Measurements from ENCODE around the gene CHCHD10.

CHCHD10 gene

DNA sequence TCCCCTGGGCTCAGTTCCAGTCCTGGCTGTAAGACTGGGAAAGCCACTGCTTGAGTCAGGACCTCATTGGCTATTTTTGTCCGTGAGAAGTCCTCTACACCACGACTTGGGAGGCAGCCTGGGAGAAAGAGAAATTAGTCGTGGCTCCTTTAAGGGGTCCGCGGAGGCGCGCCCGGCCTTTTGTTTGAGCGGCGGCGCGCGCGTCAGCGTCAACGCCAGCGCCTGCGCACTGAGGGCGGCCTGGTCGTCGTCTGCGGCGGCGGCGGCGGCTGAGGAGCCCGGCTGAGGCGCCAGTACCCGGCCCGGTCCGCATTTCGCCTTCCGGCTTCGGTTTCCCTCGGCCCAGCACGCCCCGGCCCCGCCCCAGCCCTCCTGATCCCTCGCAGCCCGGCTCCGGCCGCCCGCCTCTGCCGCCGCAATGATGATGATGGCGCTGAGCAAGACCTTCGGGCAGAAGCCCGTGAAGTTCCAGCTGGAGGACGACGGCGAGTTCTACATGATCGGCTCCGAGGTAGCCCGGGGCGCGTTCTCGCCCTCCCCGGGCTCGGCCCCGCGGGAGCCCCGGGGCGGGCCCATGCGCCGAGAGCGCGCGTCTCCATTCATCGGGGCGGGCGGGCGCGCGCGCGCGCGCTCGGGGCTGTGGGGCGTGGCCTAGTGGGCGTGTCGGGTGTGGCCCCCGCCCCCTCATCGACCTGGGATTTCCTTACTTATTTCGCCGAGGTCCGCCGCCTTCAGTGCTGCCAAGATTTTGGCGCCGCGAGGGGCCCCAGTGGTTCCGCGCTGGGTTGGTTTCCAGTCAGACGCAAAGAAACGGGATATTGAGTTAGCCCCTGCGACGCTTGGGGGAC lies 19.2 kb upstream of the CHCHD10 start, which contains the start of gene SMARCB1:
Gene SMARCB1 (plus strand): TSS at position 215 of the 848 bp plus-strand sequence. CDS start 204 bp downstream, at position 419.
- peak; percentile 89 to 90 for DNase-seq

DNA sequence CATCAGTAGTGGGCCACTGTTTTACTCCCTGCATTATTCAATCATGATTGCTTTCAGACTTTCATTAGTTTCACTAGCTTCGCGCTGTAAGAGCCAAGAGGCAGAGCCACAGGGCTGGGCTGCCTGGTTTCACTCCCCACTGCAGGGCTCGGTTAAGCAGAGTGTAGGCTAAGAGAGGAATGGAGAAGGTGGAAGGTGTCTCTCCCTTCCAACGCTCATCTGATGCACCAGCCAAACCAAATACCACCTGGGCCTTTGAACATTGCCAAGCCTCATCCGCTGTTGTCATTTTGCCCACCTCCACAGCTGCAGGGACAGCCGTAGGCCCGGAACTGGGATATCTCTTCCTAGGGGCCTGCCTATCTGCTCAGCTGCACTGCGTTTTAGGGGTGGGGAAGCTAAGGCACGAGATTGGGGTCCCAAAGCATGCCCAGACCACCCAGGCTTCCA lies 18.5 kb upstream of the CHCHD10 start:
- no peak for DNase-seq

- DNase-seq: no peak
Measured at GRCh38 chr22:23784215-23784732, 16.5 kb upstream of the CHCHD10 start.

DNA sequence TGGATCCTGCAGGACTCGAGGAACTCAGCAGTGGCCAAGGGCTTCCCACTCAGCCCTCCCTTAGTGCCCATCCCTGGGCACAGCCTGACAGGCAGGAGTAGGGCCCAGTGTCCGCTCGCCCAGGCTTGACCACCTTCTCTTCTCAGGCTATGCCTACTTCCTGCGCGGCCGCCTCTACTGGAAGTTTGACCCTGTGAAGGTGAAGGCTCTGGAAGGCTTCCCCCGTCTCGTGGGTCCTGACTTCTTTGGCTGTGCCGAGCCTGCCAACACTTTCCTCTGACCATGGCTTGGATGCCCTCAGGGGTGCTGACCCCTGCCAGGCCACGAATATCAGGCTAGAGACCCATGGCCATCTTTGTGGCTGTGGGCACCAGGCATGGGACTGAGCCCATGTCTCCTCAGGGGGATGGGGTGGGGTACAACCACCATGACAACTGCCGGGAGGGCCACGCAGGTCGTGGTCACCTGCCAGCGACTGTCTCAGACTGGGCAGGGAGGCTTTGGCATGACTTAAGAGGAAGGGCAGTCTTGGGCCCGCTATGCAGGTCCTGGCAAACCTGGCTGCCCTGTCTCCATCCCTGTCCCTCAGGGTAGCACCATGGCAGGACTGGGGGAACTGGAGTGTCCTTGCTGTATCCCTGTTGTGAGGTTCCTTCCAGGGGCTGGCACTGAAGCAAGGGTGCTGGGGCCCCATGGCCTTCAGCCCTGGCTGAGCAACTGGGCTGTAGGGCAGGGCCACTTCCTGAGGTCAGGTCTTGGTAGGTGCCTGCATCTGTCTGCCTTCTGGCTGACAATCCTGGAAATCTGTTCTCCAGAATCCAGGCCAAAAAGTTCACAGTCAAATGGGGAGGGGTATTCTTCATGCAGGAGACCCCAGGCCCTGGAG lies 15.7 kb upstream of the CHCHD10 start:
- DNase-seq: no peak

DNA sequence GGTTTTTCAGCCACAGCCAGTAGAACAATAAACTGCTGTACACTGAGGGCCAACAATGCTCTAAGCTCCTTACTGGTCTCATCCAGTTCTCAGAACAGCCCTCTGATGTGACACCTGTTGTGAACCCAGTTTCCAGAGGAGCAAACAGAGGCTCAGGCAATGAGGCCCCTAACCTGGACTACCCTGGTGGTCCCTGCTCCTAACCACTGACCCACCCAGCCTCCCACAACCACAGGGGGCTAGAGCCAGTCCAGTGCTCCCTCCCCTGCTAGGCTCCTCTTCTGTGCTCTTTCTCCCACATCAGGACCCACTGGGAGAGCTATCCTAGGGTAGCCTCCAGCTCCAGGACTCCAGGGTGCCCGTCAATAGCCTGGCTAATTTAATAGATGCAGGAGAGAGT lies 14.9 kb upstream of the CHCHD10 start:
- no peak for DNase-seq

GRCh38 chr22:23782252-23782651 lies 14.5 kb upstream of the CHCHD10 start:
- DNase-seq: no peak

DNA sequence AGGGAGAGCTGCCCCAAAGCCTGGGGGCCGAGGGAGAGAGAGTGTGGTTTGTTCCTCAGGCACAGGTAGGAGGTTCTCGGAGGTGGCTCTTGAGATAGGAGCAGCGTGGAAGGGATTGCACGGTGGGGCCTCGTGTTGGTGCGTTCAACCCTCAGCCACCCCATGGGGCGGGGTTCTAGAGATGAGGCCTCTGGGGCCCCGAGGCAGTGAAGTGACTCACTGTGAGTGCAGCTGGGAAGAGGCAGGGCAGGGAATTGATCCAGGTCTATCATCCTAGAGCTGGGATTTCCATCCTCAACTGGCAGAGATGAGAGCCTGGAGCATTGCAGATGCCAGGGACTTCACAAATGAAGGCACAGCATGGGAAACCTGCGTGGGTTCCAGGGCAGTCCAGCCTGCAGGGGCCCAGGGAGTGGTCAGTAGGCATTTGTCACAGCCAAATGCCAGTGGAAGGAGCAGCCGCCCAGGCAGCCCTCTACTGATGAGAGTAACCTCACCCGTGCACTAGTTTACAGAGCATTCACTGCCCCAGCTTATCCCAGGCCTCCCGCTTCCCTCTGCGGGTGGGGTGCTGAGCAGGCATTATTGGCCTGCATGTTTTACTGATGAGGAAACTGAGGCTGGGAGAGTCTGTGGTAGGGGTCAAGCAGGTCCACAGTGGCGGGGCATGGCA lies 13.9 kb upstream of the CHCHD10 start:
- no peak for DNase-seq

- DNase-seq: no peak
Measured at GRCh38 chr22:23781065-23781464, 13.3 kb upstream of the CHCHD10 start.

GRCh38 chr22:23780146-23780748 lies 12.5 kb upstream of the CHCHD10 start:
- no peak for DNase-seq

DNA sequence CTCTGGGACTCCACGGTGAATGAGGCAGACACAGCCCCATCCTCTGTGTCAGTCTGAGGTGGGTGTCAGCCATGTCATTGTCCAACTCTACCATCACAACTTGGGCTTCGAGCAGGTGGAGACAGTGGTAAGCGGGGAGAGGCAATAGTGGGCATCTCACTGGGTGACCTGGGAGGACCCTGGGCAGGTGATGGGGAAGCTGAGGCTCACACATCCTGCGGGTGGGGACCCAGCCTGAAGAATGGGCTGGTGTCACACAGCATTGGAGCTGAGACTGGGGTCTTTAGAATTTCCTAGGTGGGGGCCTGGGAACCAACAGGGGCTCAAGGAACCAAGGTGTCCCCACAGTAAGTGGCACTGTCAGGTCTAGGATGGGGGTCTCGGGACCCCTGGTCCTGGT lies 12.0 kb upstream of the CHCHD10 start:
- no peak for DNase-seq

DNA sequence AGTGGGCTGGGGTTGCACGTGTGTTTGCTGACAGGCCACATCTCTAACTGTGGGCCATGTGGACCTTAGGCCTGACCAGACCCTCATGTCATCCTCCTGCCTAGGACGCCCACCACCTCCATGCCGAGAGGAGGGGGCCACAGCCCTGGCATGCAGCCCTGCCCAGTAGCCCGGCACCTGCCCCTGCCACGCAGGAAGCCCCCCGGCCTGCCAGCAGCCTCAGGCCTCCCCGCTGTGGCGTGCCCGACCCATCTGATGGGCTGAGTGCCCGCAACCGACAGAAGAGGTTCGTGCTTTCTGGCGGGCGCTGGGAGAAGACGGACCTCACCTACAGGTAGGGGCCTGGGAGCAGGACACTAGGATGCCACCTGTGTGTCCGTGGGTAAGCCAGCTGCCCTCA lies 11.3 kb upstream of the CHCHD10 start:
- DNase-seq: no peak

- no peak for DNase-seq
Measured at GRCh38 chr22:23778577-23778900, 10.8 kb upstream of the CHCHD10 start.

- DNase-seq: no peak
Measured at GRCh38 chr22:23777776-23778576, 10.2 kb upstream of the CHCHD10 start.

- no peak for DNase-seq
Measured at GRCh38 chr22:23775779-23776375, 8.1 kb upstream of the CHCHD10 start.

DNA sequence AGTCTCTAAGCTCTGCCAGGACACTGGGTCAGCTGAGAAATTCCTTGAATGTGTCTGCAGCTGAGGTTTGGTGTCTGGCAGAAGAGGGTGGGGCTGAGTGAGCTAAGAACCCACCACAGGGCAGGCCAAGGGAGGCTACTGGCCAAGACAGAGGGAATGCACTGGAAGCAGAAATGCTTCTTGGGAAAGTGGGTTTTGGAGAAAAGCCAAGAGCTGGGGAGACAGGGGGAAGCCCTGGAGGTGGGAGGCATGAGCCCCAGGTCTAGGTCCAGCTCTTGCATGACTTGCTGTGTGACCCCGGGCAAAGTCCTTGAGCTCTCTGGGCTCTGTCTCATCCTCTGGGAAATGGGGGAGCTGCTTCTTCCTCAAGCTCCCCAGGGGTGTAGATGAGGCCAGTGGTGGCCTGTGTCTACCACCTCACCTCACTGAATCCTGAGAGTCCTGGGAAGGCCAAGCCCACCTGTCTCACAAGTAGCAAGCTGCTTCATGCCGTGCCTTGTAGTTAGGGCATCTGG lies 7.2 kb upstream of the CHCHD10 start:
- DNase-seq: no peak

DNA sequence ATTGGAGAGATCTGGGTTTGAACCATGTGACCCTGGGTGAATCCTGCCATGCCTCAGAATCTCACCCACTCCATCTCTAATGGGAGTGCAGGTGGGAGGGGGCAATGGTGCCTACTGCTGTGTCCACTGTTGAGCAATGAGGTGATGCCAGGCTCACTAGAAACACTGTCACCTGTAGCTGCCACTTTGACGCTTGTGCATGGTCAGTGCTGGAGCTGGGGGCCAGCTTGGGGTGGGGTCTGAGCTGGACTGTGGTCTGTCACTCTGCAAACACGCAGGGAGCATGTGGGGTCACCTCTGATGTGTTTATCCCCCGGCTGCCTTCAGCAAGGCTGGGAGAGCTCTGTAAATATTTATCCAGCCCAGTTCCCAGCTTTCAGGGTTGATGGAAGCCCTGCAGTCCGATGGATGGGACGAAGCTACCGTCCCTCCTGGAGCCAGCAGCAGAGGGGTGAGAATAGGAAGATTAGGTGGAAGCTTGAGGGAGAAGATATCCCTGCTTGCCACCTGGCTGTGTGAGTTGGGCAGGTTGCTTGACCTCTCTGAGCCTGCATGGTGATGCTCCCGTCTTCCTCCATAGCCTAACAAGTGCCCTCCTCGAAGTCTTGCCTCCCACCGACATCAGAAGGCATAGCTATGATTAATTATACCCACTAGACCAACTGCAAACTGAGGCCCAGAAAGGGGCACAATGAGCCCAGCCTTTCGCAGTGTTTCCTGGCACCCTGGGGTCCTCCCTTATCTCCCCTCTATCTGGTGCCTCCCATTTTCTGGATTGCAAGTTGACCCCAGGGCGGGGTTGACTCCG lies 6.5 kb upstream of the CHCHD10 start:
- no peak for DNase-seq

GRCh38 chr22:23773483-23774113 lies 5.8 kb upstream of the CHCHD10 start:
- DNase-seq: no peak

DNA sequence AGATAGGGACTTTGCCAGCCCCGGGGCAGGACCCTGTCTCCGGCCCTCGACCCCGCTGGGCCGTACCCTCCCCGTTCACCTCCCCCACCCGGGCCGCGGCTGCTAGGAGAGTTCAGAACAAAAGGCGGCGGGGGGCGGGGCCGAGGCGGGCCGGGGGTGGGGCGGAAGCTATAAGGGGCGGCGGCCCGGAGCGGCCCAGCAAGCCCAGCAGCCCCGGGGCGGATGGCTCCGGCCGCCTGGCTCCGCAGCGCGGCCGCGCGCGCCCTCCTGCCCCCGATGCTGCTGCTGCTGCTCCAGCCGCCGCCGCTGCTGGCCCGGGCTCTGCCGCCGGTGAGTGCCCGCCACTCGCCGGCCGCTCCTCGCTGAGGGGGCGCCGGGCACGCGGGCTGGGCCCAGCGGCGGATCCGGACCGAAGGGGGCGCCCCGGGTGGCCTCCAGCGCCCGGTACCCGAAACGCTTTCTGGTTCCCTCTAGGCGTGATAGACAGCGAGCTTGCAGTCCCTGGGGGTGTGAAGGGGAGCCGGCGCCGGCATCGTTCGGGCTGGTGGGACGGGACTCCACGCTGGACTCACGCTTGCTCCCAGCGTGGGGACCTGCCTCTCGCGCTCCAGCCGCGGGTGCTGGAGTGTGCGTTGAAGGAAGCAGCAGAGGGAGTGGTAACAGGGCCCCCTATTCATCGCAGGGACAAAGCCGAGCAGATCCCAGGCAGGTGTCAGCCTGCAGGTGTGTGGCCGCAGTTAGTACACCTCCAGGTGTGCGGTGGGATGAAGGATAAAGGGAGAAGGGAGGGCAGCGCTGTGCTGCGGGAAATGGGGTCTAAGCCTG lies 5.1 kb upstream of the CHCHD10 start, which contains the start of gene MMP11:
Gene MMP11 (plus strand): TSS at position 201 of the 825 bp plus-strand sequence. CDS start 22 bp downstream, at position 223.
- DNase-seq: peak; percentile 57 to 61

DNA sequence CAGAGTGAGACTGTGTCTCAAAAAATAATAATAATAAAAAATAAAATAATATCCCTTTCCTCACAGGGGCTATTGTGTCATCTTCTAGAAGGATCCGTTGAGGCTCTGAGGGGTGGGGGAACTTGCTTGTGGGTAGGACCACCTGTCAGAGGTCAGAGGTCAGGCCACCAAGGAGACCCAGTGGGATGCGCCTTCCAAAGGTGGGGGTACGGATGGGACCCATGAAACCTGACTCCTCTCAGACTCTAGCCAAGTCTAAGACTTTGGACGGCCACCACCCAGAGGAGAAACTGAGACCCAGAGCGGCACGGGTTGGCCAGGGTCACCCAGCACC lies 4.5 kb upstream of the CHCHD10 start:
- DNase-seq: no peak
